HG03039 (cell line): Measurements from ENCODE around the gene DNER.
"Not testable (repeated sequence)": the region's sequence is repeated elsewhere in the genome, so short reads cannot be mapped to it uniquely, and the experiment has no call there.

Experiments used
- ATAC-seq: cut with Tn5 transposase; IDR thresholded peaks from one replicate; pipeline ENCODE4 v1.9.1; 2021; ENCODE audit warnings: mild to moderate bottlenecking, moderate library complexity; ENCODE audit not compliant: unreplicated experiment

Gene DNER

DNA sequence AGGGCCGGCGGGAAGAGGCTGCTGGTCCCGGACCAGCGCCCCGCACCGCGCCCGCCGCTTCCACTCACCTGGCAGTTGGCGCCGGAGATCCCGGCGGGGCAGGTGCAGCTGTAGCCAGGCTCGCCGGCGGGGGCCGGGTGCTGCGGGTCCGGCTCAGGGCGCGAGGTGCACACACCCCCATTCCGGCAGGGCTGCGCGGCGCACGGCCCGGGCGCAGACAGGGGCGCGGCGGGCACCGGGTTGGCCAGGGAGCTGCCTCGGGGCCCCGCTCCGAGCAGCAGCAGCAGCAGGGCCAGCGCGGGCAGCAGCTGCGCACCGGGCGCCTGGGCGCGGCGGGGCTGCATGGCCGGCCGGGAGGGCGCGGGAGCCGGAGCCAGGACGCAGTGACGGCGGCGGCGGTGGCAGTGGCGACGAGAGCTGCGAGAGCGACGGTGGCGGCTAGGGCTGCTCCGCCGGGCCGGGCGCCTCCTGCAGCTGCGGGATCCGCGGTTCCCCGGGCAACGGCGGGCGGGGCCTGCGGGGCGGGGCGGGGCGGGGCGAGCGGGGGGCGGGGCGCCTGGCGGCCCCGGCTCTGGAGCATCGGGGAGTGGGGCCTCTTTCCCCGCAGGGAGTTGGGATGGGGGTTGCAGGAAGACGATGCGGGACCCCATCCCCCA is at the start of gene DNER:
TSS of gene DNER (minus strand) at position 476 of the 656 bp plus-strand sequence. CDS start at position 344, 132 bp downstream.
- ATAC-seq, result peak; percentile 70

- no peak for ATAC-seq
These were observed 47.3 kb upstream of the DNER start for GRCh38 chr2:229761663-229762062.

DNA sequence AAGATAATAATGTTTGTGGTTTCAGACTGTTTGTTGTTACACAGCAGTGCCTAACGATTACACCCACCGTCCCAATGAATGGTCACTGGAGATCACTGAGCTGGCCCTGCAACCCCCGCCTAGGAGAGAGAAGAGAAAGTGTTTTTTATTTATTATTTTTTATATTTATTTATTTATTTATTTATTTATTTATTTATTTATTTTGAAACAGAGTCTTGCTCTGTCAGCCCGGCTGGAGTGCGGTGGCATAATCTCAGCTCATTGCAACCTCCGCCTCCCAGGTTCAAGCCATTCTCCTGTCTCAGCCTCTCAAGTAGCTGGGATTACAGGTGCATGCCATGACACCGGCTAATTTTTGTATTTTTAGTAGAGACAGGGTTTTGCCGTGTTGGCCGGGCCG is 43.1 kb upstream of the DNER start:
- ATAC-seq, result not testable (repeated sequence)

GRCh38 chr2:229752970-229753729 is 38.8 kb upstream of the DNER start:
- ATAC-seq, result no peak

- no peak for ATAC-seq
These were observed 35.4 kb upstream of the DNER start for GRCh38 chr2:229749779-229750178.

- ATAC-seq, result no peak
These were observed 34.6 kb upstream of the DNER start for GRCh38 chr2:229748950-229749349.

DNA sequence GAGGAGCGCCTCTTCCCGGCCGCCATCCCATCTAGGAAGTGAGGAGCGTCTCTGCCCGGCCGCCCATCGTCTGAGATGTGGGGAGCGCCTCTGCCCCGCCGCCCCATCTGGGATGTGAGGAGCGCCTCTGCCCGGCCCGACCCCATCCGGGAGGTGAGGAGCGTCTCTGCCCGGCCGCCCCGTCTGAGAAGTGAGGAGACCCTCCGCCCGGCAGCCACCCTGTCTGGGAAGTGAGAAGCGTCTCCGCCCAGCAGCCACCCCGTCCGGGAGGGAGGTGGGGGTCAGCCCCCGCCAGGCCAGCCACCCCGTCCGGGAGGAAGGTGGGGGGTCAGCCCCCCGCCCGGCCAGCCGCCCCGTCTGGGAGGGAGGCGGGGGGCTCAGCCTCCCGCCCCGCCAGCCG is 28.3 kb upstream of the DNER start:
- ATAC-seq, result not testable (repeated sequence)

DNA sequence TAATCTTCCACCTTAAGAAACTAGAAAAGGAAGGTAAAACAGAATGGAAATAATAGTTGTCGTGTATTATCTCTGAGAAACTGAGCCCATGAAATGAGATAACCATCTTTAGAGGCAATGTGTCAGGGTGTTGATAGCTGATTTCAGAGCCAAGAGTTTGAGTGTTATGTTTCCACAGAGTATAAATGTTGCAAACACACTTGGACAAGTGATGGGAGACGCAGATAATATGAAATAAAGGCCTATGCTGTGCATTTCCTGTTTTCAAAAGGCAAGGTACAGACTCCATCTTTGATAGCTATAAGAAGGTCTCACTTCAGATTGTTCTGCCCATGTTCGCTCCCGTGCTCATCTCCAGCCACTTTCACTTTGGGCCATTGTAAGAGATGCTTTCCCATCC is 25.9 kb upstream of the DNER start:
- no peak for ATAC-seq

DNA sequence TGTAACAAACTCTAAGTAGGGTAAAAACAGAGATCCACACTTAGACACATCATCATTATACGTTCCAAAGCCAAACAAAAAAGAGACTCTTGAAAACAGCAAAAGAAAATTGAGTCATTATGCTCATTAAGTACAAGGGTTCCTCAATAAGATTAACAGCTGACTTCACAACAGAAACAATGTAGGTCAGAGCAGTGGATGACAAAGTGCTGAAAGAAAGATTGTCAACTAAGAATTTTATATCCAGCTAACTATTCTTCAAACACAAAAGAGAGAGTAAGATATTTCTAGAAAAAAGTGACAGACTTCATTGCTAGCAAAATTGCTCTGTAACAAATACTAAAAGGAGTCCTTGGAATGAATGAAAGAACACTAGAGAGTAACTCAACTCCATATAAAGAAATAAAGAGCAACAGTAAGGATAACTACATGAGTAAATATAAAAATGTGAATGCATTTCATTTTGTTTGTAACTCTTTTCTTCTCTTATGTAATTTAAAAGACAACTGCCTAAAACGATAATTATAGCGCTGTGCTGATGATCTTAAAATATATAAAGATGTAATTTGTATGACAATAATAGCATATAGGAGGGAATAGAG is 23.8 kb upstream of the DNER start:
- ATAC-seq, result no peak

- no peak for ATAC-seq
These were observed 20.1 kb upstream of the DNER start for GRCh38 chr2:229734410-229734809.

DNA sequence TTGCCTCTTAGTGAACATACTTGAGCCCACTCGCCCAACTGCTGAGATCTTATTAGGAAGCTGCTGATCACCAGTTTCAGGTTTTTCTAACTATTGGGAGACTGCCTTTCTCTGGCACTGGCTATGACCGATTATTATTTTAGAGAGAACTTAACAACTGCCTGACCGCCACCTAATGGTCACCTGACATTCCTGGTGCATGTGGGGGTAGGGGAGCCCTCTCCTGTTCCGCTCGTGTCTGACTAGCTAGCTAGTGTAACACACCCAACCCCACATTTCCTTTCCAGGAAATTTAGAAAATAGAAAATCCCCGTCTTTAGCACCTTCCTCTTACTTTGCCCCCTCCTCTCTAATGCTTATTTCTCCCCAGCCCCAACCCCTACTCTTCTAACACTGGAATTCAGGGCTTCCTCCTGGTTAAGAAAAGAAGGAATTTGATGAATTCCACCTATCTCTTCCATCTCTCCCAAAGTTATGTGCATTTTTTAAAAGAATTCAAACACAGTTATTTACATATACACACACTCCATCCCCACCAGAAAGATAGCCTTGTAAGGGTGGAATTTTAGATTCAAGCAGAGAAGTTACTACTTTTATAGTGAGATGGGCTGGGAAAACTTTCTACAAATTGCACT is 19.4 kb upstream of the DNER start:
- no peak for ATAC-seq

DNA sequence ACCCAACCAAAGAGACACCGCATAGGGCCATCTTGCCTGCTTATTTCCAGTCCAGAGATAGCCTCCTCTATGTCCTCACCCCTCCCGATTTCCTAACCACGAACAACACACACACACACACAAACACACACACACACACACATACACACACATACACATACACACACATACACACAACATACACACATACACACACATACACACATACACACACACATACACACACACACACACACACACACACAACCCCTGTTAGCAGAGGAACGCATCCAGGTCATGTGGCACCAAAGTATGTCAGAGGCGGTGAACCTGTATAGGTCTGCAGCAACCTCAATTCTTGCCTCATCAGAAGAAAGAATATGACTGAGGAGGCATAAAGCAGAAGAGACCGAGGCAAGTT is 18.5 kb upstream of the DNER start:
- ATAC-seq, result no peak

DNA sequence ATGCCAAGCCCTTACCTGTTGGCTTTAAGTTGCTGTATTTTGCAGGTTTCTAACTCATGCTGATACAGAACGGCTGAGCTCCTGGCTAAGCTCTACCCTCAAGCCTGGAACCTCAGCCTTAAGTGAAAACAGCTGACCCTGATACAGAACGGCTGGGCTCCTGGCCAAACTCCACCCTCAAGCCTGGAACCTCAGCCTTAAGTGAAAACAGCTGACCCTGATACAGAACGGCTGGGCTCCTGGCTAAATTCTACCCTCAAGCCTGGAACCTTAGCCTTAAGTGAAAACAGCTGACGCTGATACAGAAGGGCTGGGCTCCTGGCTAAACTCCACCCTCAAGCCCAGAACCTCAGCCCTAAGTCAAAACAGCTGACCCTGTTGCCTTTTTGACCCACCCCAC is 17.6 kb upstream of the DNER start:
- no peak for ATAC-seq

DNA sequence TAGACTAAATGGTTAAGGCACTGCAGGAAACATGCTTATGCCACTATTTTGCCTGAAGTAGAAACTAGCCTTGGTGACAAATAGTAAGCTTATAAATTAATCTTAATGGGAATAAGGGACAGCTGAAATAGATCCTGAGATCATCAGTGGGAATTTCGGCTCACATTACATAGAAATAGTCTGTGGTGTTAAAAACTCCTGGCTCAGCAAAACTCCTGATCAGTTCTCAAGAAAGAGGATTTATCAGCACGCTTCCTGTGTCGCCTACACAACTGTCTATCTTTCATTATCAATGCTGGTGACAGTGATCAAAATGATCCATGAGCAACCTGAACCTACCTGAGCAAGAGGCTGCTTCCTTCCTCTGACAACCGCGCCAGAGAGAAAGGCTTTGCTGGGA is 17.0 kb upstream of the DNER start:
- ATAC-seq, result no peak

- ATAC-seq, result no peak
These were observed 14.0 kb upstream of the DNER start for GRCh38 chr2:229728370-229728769.

- no peak for ATAC-seq
These were observed 12.3 kb upstream of the DNER start for GRCh38 chr2:229726643-229727042.

- no peak for ATAC-seq
These were observed 11.6 kb upstream of the DNER start for GRCh38 chr2:229725716-229726574.

DNA sequence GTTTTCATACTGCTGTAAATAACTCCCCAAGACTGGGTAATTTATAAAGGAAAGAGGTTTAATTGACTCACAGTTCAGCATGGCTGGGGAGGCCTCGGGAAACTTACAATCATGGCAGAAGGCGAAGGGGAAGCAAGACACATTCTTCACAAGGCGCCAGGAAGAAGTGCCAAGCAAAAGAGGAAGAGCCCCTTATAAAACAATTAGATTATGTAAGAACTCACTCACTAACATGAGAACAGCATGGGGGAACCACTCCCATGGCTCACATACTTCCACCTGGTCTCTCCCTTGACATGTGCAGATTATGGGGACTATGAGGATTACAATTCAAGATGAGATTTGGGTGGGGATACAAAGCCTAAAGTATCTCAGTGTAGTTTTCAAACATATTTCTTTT is 8.8 kb upstream of the DNER start:
- not testable (repeated sequence) for ATAC-seq

GRCh38 chr2:229719926-229720647 is 5.7 kb upstream of the DNER start:
- no peak for ATAC-seq

DNA sequence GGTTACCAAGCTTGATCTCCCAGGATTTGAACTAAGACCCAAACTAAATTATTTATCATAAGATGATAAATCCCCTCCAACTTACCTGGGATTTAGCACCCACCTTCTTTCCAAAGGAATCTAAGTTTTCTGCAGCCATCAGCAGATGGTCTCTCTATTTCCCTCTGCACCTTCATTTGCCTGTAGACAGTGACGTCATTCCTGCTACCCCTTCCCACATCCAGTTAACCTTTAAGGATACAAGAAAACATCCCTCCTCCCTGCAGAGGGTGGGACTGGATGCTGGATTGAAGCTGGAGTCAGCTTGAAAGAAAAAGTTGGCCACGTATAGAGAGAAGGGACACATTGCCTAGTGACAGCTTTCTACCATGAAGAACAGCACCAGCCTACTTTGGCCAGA is 3.7 kb upstream of the DNER start:
- no peak for ATAC-seq
